ENCODE results near the gene GTF2F2. TPM values are rescaled to one million over a fixed set of nuclear protein-coding genes. Genes with fewer than 3 reads are reported as not detected.
"Not testable (repeated sequence)": the region's sequence is repeated elsewhere in the genome, so short reads cannot be mapped to it uniquely, and the experiment has no call there.

Gene GTF2F2
- total RNA-seq, 1 donor, result 19.9 TPM

GRCh38 chr13:45243077-45243476, 122.8 kb downstream of the GTF2F2 start:
- Histone ChIP-seq H3K27ac (ENCODE audit: low read depth, low read length) (no peak overlapping the region), H3K27me3 (ENCODE audit: insufficient read depth, low read length) (no peaks in the 10 kb centered on the region), H3K36me3 (ENCODE audit: insufficient read depth, low read length) (no peaks in the 10 kb centered on the region), H2AFZ (ENCODE audit: low read length) (no peak overlapping the region), H4K20me1 (ENCODE audit: insufficient read depth, low read length) (no peaks in the 10 kb centered on the region), H3K4me1 (ENCODE audit: insufficient read depth, low read length) (peaks cover 24% of the 10 kb centered on the region), H3K9me3 (ENCODE audit: low read depth, low read length) (no peaks in the 10 kb centered on the region), H3K4me2 (ENCODE audit: insufficient read depth, low read length) (no peak overlapping the region), H3K4me3 (ENCODE audit: insufficient read depth, low read length) (no peak overlapping the region), H3K79me2 (ENCODE audit: insufficient read depth, low read length) (peaks cover 17% of the 10 kb centered on the region)
- no peak for TF ChIP-seq CTCF (IDR thresholded peaks at IDR 0.05; ENCODE audit: extremely low read depth, low read depth, low read length)
- no peak for DNase-seq (ENCODE audit: insufficient read length, low spot score, missing footprints)

GRCh38 chr13:45244736-45245135, 124.4 kb downstream of the GTF2F2 start:
- not testable (repeated sequence) for H3K4me3 ChIP-seq (ENCODE audit: insufficient read depth, low read length); H3K27ac ChIP-seq (ENCODE audit: low read depth, low read length); H3K36me3 ChIP-seq (ENCODE audit: insufficient read depth, low read length); H2AFZ ChIP-seq (ENCODE audit: low read length); DNase-seq (ENCODE audit: insufficient read length, low spot score, missing footprints); H3K27me3 ChIP-seq (ENCODE audit: insufficient read depth, low read length); H3K9me3 ChIP-seq (ENCODE audit: low read depth, low read length); H4K20me1 ChIP-seq (ENCODE audit: insufficient read depth, low read length); H3K4me2 ChIP-seq (ENCODE audit: insufficient read depth, low read length)
- H3K4me1 ChIP-seq (ENCODE audit: insufficient read depth, low read length), result peaks cover 13% of the 10 kb centered on the region
- H3K79me2 ChIP-seq (ENCODE audit: insufficient read depth, low read length), result peaks cover 15% of the 10 kb centered on the region

- Histone ChIP-seq H3K27ac (ENCODE audit: low read depth, low read length) (no peak overlapping the region), H3K27me3 (ENCODE audit: insufficient read depth, low read length) (no peaks in the 10 kb centered on the region), H3K4me1 (ENCODE audit: insufficient read depth, low read length) (no peaks in the 10 kb centered on the region), H4K20me1 (ENCODE audit: insufficient read depth, low read length) (no peaks in the 10 kb centered on the region), H3K79me2 (ENCODE audit: insufficient read depth, low read length) (peaks cover 5% of the 10 kb centered on the region), H3K36me3 (ENCODE audit: insufficient read depth, low read length) (peaks cover 8% of the 10 kb centered on the region), H3K9me3 (ENCODE audit: low read depth, low read length) (no peaks in the 10 kb centered on the region), H3K4me3 (ENCODE audit: insufficient read depth, low read length) (no peak overlapping the region), H2AFZ (ENCODE audit: low read length) (no peak overlapping the region), H3K4me2 (ENCODE audit: insufficient read depth, low read length) (no peak overlapping the region)
- DNase-seq (ENCODE audit: insufficient read length, low spot score, missing footprints), result no peak
- TF ChIP-seq CTCF (IDR thresholded peaks at IDR 0.05; ENCODE audit: extremely low read depth, low read depth, low read length), result no peak
These were observed 129.4 kb downstream of the GTF2F2 start for GRCh38 chr13:45249662-45250061.

- Histone ChIP-seq H3K4me1 (ENCODE audit: insufficient read depth, low read length) (peaks cover 13% of the 10 kb centered on the region), H3K4me2 (ENCODE audit: insufficient read depth, low read length) (no peak overlapping the region), H3K27me3 (ENCODE audit: insufficient read depth, low read length) (no peaks in the 10 kb centered on the region), H3K27ac (ENCODE audit: low read depth, low read length) (no peak overlapping the region), H4K20me1 (ENCODE audit: insufficient read depth, low read length) (no peaks in the 10 kb centered on the region), H3K9me3 (ENCODE audit: low read depth, low read length) (no peaks in the 10 kb centered on the region), H3K79me2 (ENCODE audit: insufficient read depth, low read length) (peaks cover 5% of the 10 kb centered on the region), H2AFZ (ENCODE audit: low read length) (no peak overlapping the region), H3K4me3 (ENCODE audit: insufficient read depth, low read length) (no peak overlapping the region), H3K36me3 (ENCODE audit: insufficient read depth, low read length) (peaks cover 8% of the 10 kb centered on the region)
- no peak for TF ChIP-seq CTCF (IDR thresholded peaks at IDR 0.05; ENCODE audit: extremely low read depth, low read depth, low read length)
- DNase-seq (ENCODE audit: insufficient read length, low spot score, missing footprints), result no peak
These were observed 134.1 kb downstream of the GTF2F2 start for GRCh38 chr13:45254396-45254795.
